SH-SY5Y (cell line): ENCODE results near the gene FAM120A.

ENCODE experiments used
- GATA2 ChIP-seq: IDR thresholded peaks from 2 replicates; pipeline ENCODE4 v1.6.1; 2011; ENCODE audit warnings: mild to moderate bottlenecking, low read depth, low read length
- GATA3 ChIP-seq: IDR thresholded peaks from 2 replicates; pipeline ENCODE4 v1.6.1; 2011; ENCODE audit warnings: low read depth, mild to moderate bottlenecking, low read length, moderate library complexity

- TF ChIP-seq GATA3 (no peak), GATA2 (no peak)
These were observed 149.6 kb downstream of the FAM120A start for GRCh38 chr9:93601063-93601462.
